Fibroblast of villous mesenchyme (primary cell): ENCODE measurements around the gene FGR. TPM values are rescaled to one million over a fixed set of nuclear protein-coding genes. Genes with fewer than 3 reads are reported as not detected.

Source experiments
- DNase-seq: peaks from one replicate; pipeline ENCODE4 v3.0.0-alpha.2; 2010; ENCODE audit warnings: low read depth
- H3K4me3 ChIP-seq: 2 replicates; pipeline ENCODE4 v1.5.1; 2011; ENCODE audit warnings: low read depth, mild to moderate bottlenecking, low read length
- CTCF ChIP-seq: IDR thresholded peaks from 2 replicates; pipeline ENCODE4 v1.5.1; 2012; ENCODE audit warnings: low read depth, mild to moderate bottlenecking, low read length; ENCODE audit not compliant: insufficient read depth
- total RNA-seq: library from RNA; depleted of rRNA; stranded (reverse); fragments of >200 nt; gene quantifications from 2 replicates; pipeline ENCODE4 v1.2.3, GENCODE V29; 2012

Gene FGR
- total RNA-seq, 1 donor = not detected

GRCh38 chr1:27665016-27665651, 30.1 kb upstream of the FGR start:
- DNase-seq = no peak
- TF ChIP-seq CTCF = no peak
- no peak overlapping the region for H3K4me3 ChIP-seq

GRCh38 chr1:27664291-27664690, 29.3 kb upstream of the FGR start:
- no peak overlapping the region for H3K4me3 ChIP-seq
- TF ChIP-seq CTCF = no peak
- DNase-seq = no peak

GRCh38 chr1:27662707-27663393, 27.9 kb upstream of the FGR start:
- no peak overlapping the region for H3K4me3 ChIP-seq
- TF ChIP-seq CTCF = peak; percentile 89
- DNase-seq = peak; percentile 79

- no peak for DNase-seq
- TF ChIP-seq CTCF = no peak
- no peak overlapping the region for H3K4me3 ChIP-seq
These were observed 27.3 kb upstream of the FGR start for GRCh38 chr1:27662261-27662660.

GRCh38 chr1:27661412-27662075, 26.6 kb upstream of the FGR start:
- DNase-seq = no peak
- no peak overlapping the region for H3K4me3 ChIP-seq
- TF ChIP-seq CTCF = no peak

DNA sequence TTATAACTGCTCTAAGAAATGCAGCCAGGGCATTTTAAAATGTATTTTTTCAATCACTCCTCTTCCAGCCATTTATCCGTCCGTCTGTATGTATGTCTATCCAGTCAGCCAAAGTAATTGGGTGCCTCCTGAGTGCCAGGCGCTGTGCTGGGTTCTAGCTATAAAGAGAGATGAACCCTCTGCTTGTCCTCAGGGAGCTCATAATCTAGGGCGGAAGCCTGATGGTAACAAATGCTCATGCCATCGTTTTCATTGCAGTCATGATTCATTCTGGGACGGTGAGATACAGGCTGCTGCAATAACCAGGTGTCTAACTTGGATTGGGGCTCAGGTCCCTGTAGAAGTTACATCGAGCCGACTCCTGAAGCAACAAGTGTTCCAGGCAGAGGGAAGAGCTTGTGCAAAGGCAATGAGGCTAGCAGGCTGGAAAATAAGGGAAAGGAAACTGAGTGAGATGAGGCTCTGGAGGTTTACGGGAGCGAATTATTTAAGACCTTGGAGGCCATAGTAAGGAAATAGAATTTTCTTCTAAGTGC, 25.4 kb upstream of the FGR start:
- DNase-seq = no peak

More for the DNA sequence above, 25.4 kb upstream of the FGR start:
- no peak for TF ChIP-seq CTCF
- H3K4me3 ChIP-seq = peak overlapping the region; percentile 52
